ENCODE results near the gene TUBGCP2. TPM values are rescaled to one million over a fixed set of nuclear protein-coding genes. Genes with fewer than 3 reads are reported as not detected.

Gene TUBGCP2
- total RNA-seq, 1 experiment from 2014 or later, result 35.4 TPM

DNA sequence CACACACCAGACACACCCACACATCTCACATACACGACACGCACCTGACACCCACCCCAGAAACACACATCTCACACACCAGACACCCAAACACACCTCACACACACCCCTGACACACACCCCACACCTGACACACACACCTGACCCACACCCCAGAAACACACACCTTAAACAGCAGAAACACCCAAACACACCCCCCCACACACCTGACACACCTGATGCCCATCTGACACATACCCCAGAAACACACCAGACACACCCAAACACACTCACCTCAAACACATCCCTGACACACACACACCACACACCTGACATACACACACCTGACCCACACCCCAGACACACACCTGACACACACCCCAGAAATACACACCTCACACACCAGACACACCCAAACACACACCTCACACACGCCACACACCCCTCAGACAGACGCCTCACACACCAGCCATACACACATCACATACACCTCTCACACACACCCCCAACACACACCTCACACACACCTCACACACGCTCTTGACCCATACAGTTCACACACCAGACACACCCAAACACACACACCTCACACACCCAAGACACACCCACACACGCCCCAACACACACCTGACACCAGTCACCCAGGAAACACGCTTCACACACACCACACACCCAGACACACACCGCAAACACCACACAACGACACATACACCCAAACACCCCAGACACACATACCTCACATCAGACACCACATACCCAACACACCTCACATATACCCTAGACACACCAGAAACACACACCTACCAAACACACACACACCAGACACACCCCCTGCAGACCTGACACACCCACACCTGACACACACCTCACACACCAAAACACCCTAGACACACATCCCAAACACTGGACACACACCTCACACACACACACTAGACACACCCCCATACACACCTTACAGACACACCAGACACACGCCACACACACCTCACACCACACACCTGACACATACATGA is 29.7 kb upstream of the TUBGCP2 start:
- no peak for ATAC-seq

More for the DNA sequence above, 29.7 kb upstream of the TUBGCP2 start:
- H2AFZ ChIP-seq (ENCODE audit: low read depth, low read length, poor library complexity, severe bottlenecking), result no peak overlapping the region
- ChIA-PET RAD21 (ENCODE audit: low non-redundant PET in 1 of 2, low total read pairs in 2 of 2, uncharacterized antibody in 2 of 2, unreplicated experiment in 2 of 2) (no interaction called here), POLR2A (no interaction called here), CTCF (no interaction called here)
- no peak overlapping the region for H3K9ac ChIP-seq (ENCODE audit: low read length)
- H3K4me2 ChIP-seq (ENCODE audit: low read length), result no peak overlapping the region
- no peak for DNase-seq (ENCODE audit: low read depth, low spot score)
- TF ChIP-seq ZBTB33 (IDR thresholded peaks at IDR 0.05; ENCODE audit: extremely low read depth, insufficient replicate concordance, low read length) (no peak), YY1 (IDR thresholded peaks at IDR 0.05; ENCODE audit: extremely low read depth, insufficient replicate concordance, low read depth, low read length) (no peak), RAD21 (IDR thresholded peaks at IDR 0.05; ENCODE audit: low read depth) (no peak), POLR2AphosphoS5 (IDR thresholded peaks at IDR 0.05; ENCODE audit: low read depth, low read length) (no peak), CEBPB (IDR thresholded peaks at IDR 0.05; ENCODE audit: low read depth) (no peak), POLR2A (IDR thresholded peaks at IDR 0.05; ENCODE audit: borderline replicate concordance, extremely low read depth, insufficient read depth, insufficient read length) (no peak), EZH2 (IDR thresholded peaks at IDR 0.05) (no peak)
- H3K27me3 ChIP-seq (ENCODE audit: insufficient read depth, low read length), result no peaks in the 10 kb centered on the region
- no peak overlapping the region for H3K27ac ChIP-seq (ENCODE audit: low read depth, low read length)
- H3K4me1 ChIP-seq (ENCODE audit: control insufficient read depth in 1 of 2, insufficient read depth in 2 of 2, low read length in 2 of 2), result peaks cover 0 to 5% of the 10 kb centered on the region in 2 experiments; a peak in 1 of 4 replicates
- no peaks in the 10 kb centered on the region for H4K20me1 ChIP-seq (ENCODE audit: insufficient read depth)
- H3K9me2 ChIP-seq (ENCODE audit: insufficient read depth), result no peaks in the 10 kb centered on the region
- no peaks in the 10 kb centered on the region for H3K9me3 ChIP-seq (ENCODE audit: control insufficient read depth in 1 of 2, insufficient read depth in 1 of 2, low read depth in 1 of 2, low read length in 2 of 2)
- no peaks in the 10 kb centered on the region for H3K36me3 ChIP-seq (ENCODE audit: control insufficient read depth in 1 of 2, insufficient read depth in 2 of 2, low read length in 2 of 2)
- no TSS peak for BruUV-seq (replicated peaks)
- no peaks in the 10 kb centered on the region for H3K79me2 ChIP-seq (ENCODE audit: insufficient read depth, low read length)
- H3K4me3 ChIP-seq (replicated peaks in 1 of 2; ENCODE audit: low read depth in 1 of 2, low read length in 2 of 2), result no peak overlapping the region
- intact Hi-C loops (cut with micrococcal nuclease), result no loop called here
